ENCODE measurements around the gene SLC25A6. TPM values are rescaled to one million over a fixed set of nuclear protein-coding genes. Genes with fewer than 3 reads are reported as not detected.

SLC25A6 gene
- total and polyA plus RNA-seq, 9 of the 15 experiments (the other 6 are each of a cell fraction or from before 2014, with no cell fraction given), result 24.6 to 330 (median 129) TPM

DNA sequence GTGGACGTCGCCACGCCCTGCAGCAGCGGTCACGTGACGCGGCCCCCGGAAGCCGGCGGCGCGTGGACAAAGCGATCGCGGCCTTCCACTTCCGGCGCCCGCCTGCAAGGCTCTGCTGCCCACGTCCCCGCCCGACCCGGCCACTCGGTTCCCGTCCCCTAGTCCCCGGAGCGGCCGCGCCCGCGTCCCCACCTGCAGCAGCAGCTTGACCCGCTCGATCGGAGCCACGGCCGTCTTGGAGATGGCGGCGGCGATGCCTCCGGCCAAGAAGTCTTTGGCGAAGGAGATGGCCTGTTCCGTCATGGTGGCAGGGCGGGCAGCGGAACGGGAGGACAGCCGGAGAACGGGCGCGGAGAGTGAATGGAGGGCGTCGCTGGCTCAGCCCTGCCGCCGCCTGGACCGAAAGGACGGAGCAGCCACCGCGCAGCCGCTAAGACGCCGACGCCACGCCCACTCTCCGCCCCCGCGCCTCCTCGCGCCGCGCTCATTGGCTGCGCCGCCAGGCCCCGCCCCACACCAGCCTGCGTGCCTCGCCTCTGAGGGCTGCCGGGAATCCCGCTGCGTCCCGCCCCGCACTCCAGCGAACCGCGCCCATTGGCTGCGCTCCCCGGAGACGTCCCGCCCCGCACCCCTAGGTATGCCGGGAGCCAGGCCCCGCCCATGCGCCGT is at the start of gene SLC25A6 (continued):
- TF ChIP-seq, protein P1, sequence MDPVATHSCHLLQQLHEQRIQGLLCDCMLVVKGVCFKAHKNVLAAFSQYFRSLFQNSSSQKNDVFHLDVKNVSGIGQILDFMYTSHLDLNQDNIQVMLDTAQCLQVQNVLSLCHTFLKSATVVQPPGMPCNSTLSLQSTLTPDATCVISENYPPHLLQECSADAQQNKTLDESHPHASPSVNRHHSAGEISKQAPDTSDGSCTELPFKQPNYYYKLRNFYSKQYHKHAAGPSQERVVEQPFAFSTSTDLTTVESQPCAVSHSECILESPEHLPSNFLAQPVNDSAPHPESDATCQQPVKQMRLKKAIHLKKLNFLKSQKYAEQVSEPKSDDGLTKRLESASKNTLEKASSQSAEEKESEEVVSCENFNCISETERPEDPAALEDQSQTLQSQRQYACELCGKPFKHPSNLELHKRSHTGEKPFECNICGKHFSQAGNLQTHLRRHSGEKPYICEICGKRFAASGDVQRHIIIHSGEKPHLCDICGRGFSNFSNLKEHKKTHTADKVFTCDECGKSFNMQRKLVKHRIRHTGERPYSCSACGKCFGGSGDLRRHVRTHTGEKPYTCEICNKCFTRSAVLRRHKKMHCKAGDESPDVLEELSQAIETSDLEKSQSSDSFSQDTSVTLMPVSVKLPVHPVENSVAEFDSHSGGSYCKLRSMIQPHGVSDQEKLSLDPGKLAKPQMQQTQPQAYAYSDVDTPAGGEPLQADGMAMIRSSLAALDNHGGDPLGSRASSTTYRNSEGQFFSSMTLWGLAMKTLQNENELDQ (CRISPR knock-in tag; IDR thresholded peaks at IDR 0.05; ENCODE audit: borderline replicate concordance), result no peak
- TF ChIP-seq FOXK1 (CRISPR knock-in tag; IDR thresholded peaks at IDR 0.05; ENCODE audit: borderline replicate concordance), result no peak
- no peak for TF ChIP-seq EHMT2 (IDR thresholded peaks at IDR 0.05)
- TF ChIP-seq RB1 (IDR thresholded peaks at IDR 0.05; ENCODE audit: low read depth), result 0 out of 2 replicates have a peak, but pooled peaks have one; percentile 18
- TF ChIP-seq, protein P2, sequence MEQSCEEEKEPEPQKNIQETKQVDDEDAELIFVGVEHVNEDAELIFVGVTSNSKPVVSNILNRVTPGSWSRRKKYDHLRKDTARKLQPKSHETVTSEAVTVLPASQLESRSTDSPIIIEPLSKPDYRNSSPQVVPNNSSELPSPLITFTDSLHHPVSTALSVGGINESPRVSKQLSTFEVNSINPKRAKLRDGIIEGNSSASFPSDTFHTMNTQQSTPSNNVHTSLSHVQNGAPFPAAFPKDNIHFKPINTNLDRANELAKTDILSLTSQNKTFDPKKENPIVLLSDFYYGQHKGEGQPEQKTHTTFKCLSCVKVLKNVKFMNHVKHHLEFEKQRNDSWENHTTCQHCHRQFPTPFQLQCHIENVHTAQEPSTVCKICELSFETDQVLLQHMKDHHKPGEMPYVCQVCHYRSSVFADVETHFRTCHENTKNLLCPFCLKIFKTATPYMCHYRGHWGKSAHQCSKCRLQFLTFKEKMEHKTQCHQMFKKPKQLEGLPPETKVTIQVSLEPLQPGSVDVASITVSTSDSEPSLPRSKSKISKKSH (CRISPR knock-in tag; IDR thresholded peaks at IDR 0.05), result no peak
- no peak for TF ChIP-seq ZNF668 (CRISPR knock-in tag; IDR thresholded peaks at IDR 0.05)
- no peak for TF ChIP-seq TAF15 (IDR thresholded peaks at IDR 0.05; ENCODE audit: low read depth, low read length)
- TF ChIP-seq PHF20 (IDR thresholded peaks at IDR 0.05; ENCODE audit: partially characterized antibody), result peak; percentile 47
- TF ChIP-seq HNRNPL (IDR thresholded peaks at IDR 0.05; ENCODE audit: low read depth, low read length), result peak; percentile 67; the same call in 1 of the 2 replicates
- TF ChIP-seq CXXC5 (CRISPR knock-in tag; IDR thresholded peaks at IDR 0.05), result peak; percentile 28
- peak; percentile 66 for TF ChIP-seq TAF9B (IDR thresholded peaks at IDR 0.05; ENCODE audit: partially characterized antibody)
- TF ChIP-seq ZNF699 (CRISPR knock-in tag; IDR thresholded peaks at IDR 0.05; ENCODE audit: insufficient replicate concordance), result no peak
- no peak for TF ChIP-seq MTA2 (IDR thresholded peaks at IDR 0.05; ENCODE audit: low read depth)
- peak; percentile 67 for TF ChIP-seq PHF8 (IDR thresholded peaks at IDR 0.05; ENCODE audit: borderline replicate concordance, low read length)
- TF ChIP-seq TCF3 (CRISPR knock-in tag; IDR thresholded peaks at IDR 0.05), result peak; percentile 9; the same call in 1 of the 2 replicates
- TF ChIP-seq, protein P3, sequence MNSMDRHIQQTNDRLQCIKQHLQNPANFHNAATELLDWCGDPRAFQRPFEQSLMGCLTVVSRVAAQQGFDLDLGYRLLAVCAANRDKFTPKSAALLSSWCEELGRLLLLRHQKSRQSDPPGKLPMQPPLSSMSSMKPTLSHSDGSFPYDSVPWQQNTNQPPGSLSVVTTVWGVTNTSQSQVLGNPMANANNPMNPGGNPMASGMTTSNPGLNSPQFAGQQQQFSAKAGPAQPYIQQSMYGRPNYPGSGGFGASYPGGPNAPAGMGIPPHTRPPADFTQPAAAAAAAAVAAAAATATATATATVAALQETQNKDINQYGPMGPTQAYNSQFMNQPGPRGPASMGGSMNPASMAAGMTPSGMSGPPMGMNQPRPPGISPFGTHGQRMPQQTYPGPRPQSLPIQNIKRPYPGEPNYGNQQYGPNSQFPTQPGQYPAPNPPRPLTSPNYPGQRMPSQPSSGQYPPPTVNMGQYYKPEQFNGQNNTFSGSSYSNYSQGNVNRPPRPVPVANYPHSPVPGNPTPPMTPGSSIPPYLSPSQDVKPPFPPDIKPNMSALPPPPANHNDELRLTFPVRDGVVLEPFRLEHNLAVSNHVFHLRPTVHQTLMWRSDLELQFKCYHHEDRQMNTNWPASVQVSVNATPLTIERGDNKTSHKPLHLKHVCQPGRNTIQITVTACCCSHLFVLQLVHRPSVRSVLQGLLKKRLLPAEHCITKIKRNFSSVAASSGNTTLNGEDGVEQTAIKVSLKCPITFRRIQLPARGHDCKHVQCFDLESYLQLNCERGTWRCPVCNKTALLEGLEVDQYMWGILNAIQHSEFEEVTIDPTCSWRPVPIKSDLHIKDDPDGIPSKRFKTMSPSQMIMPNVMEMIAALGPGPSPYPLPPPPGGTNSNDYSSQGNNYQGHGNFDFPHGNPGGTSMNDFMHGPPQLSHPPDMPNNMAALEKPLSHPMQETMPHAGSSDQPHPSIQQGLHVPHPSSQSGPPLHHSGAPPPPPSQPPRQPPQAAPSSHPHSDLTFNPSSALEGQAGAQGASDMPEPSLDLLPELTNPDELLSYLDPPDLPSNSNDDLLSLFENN (IDR thresholded peaks at IDR 0.05; ENCODE audit: low read depth in 2 of 2, low read length in 2 of 2), result no peak
- TF ChIP-seq HLTF (IDR thresholded peaks at IDR 0.05), result no peak
- no peak for TF ChIP-seq ZNF347 (CRISPR knock-in tag; IDR thresholded peaks at IDR 0.05; ENCODE audit: low read depth)
- TF ChIP-seq HDGF (IDR thresholded peaks at IDR 0.05), result no peak
- TF ChIP-seq ZNF12 (CRISPR knock-in tag; IDR thresholded peaks at IDR 0.05), result no peak
- peak; percentile 93; the same call in 1 of the 2 replicates for TF ChIP-seq EP400 (IDR thresholded peaks at IDR 0.05)
- TF ChIP-seq SAP30 (IDR thresholded peaks at IDR 0.05; ENCODE audit: borderline replicate concordance, insufficient read depth, low read depth, low read length, poor library complexity, severe bottlenecking), result peak; percentile 92

All from K562 (cell line).